Measurements from ENCODE around the gene SLAMF7. TPM values are rescaled to one million over a fixed set of nuclear protein-coding genes. Genes with fewer than 3 reads are reported as not detected.

The SLAMF7 gene
- total and polyA plus RNA-seq, 11 donors: 0.21 to 28.0 (median 0.34) TPM; not detected in 4

GRCh38 chr1:160755461-160755860, 16.4 kb downstream of the SLAMF7 start:
- intact Hi-C loops (cut with DNase I): no loop called here
- no peak overlapping the region for H3K4me3 ChIP-seq
- DNase-seq: no peak
- WGBS, 4 donors: 82 to 93% (median 90%) methylated on average over 2 of the region's 2 CpGs
- peak overlapping the region in 1 of 12 donors; percentile 42 for H3K27ac ChIP-seq
- ATAC-seq: no peak
- H3K4me1 ChIP-seq: peaks cover 0 to 4% (median 0%) of the 10 kb centered on the region in 12 donors
- TF ChIP-seq, protein P1, sequence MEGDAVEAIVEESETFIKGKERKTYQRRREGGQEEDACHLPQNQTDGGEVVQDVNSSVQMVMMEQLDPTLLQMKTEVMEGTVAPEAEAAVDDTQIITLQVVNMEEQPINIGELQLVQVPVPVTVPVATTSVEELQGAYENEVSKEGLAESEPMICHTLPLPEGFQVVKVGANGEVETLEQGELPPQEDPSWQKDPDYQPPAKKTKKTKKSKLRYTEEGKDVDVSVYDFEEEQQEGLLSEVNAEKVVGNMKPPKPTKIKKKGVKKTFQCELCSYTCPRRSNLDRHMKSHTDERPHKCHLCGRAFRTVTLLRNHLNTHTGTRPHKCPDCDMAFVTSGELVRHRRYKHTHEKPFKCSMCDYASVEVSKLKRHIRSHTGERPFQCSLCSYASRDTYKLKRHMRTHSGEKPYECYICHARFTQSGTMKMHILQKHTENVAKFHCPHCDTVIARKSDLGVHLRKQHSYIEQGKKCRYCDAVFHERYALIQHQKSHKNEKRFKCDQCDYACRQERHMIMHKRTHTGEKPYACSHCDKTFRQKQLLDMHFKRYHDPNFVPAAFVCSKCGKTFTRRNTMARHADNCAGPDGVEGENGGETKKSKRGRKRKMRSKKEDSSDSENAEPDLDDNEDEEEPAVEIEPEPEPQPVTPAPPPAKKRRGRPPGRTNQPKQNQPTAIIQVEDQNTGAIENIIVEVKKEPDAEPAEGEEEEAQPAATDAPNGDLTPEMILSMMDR (IDR thresholded peaks at IDR 0.05): no peak
- no peak for TF ChIP-seq POLR2A (IDR thresholded peaks at IDR 0.05)
- H3K27me3 ChIP-seq: peaks cover 0 to 8% (median 0%) of the 10 kb centered on the region in 9 donors
- peaks cover 0 to under 1% (median 0%) of the 10 kb centered on the region in 9 donors for H3K36me3 ChIP-seq
- no peaks in the 10 kb centered on the region for H3K9me3 ChIP-seq

- no peaks in the 10 kb centered on the region for H3K9me3 ChIP-seq
- intact Hi-C loops (cut with DNase I): no loop called here
- 66 to 73% (median 71%) methylated on average over 5 of the region's 5 CpGs for WGBS, 4 donors
- H3K27me3 ChIP-seq: peaks cover 0 to 8% (median 0%) of the 10 kb centered on the region in 9 donors
- no peak overlapping the region for H3K4me3 ChIP-seq
- DNase-seq (no peak), ATAC-seq (no peak)
- H3K36me3 ChIP-seq: no peaks in the 10 kb centered on the region
- peaks cover 0 to 4% (median 0%) of the 10 kb centered on the region in 12 donors for H3K4me1 ChIP-seq
- peak overlapping the region in 1 of 12 donors; percentile 60 for H3K27ac ChIP-seq
- TF ChIP-seq, protein P1 (IDR thresholded peaks at IDR 0.05): no peak
- TF ChIP-seq POLR2A (IDR thresholded peaks at IDR 0.05): no peak
These were observed 17.1 kb downstream of the SLAMF7 start for GRCh38 chr1:160755911-160756848.

- 90 to 95% (median 92%) methylated on average over 2 of the region's 2 CpGs for WGBS, 4 donors
- no peak for DNase-seq
- TF ChIP-seq, protein P1 (IDR thresholded peaks at IDR 0.05): no peak
- TF ChIP-seq POLR2A (IDR thresholded peaks at IDR 0.05): no peak
- H3K4me1 ChIP-seq: peaks cover 0 to 4% (median 0%) of the 10 kb centered on the region in 12 donors
- ATAC-seq: no peak
- no peak overlapping the region for H3K4me3 ChIP-seq
- H3K36me3 ChIP-seq: no peaks in the 10 kb centered on the region
- H3K9me3 ChIP-seq: no peaks in the 10 kb centered on the region
- peaks cover 0 to 4% (median 0%) of the 10 kb centered on the region in 9 donors for H3K27me3 ChIP-seq
- peak overlapping the region in 1 of 12 donors; percentile 60 for H3K27ac ChIP-seq
- intact Hi-C loops (cut with DNase I): no loop called here
These were observed 17.8 kb downstream of the SLAMF7 start for GRCh38 chr1:160756849-160757201.

GRCh38 chr1:160758521-160758920, 19.5 kb downstream of the SLAMF7 start:
- WGBS, 4 donors: 90 to 97% (median 96%) methylated on average over 2 of the region's 2 CpGs
- H3K36me3 ChIP-seq: no peaks in the 10 kb centered on the region
- H3K4me3 ChIP-seq: no peak overlapping the region
- H3K27ac ChIP-seq: no peak overlapping the region
- no peaks in the 10 kb centered on the region for H3K27me3 ChIP-seq
- no peak for DNase-seq
- no peaks in the 10 kb centered on the region for H3K9me3 ChIP-seq
- no peak for ATAC-seq
- intact Hi-C loops (cut with DNase I): no loop called here
- no peak for TF ChIP-seq POLR2A (IDR thresholded peaks at IDR 0.05)
- TF ChIP-seq, protein P1 (IDR thresholded peaks at IDR 0.05): no peak
- peaks cover 0 to 4% (median 0%) of the 10 kb centered on the region in 12 donors for H3K4me1 ChIP-seq

Data from heart left ventricle (tissue), 16 donors.